ENCODE results near the gene ZBTB7C. TPM values are rescaled to one million over a fixed set of nuclear protein-coding genes. Genes with fewer than 3 reads are reported as not detected.

Gene ZBTB7C
- total and polyA plus RNA-seq, 2 of the 8 experiments (the other 6 are each of a cell fraction or from before 2014, with no cell fraction given), result 0.15 to 0.45 TPM

DNA sequence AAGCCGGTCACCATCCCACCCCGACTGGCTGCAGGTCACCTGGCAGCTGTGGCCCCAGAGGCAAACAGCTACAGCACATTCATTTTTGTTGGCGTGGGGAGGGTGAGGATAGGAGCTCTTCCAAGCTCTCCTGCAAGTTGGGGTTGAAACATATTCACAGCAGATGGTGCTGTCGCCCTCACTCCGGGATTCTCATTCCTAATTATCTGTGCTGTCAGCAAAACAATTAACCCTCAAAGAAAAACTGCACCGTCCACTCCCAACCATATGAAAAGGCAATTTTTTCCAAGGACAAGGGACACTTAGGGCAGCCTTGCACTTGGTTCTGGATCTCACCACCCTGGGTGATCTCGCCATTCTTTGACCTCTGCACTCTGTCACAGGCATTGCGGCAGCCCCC is 68.6 kb downstream of the ZBTB7C start:
- DNase-seq (ENCODE audit: low read depth in 1 of 2, low spot score in 2 of 2) (no peak), FAIRE-seq (no peak)
- Histone ChIP-seq H2BK12ac (ENCODE audit: low read depth, low read length) (no peak overlapping the region), H3K79me1 (ENCODE audit: low read depth, low read length) (no peaks in the 10 kb centered on the region), H4K20me1 (replicated peaks in 1 of 2; ENCODE audit: control insufficient read depth in 1 of 2, insufficient read depth in 2 of 2, low read length in 2 of 2) (no peaks in the 10 kb centered on the region), H2BK5ac (ENCODE audit: low read depth, low read length) (no peak overlapping the region), H3K79me2 (ENCODE audit: control insufficient read depth in 1 of 2, insufficient read depth in 2 of 2, low read length in 2 of 2) (no peaks in the 10 kb centered on the region), H2BK120ac (replicated peaks; ENCODE audit: low read depth, low read length) (no peak overlapping the region), H2AFZ (ENCODE audit: low read length) (no peak overlapping the region), H3K18ac (ENCODE audit: extremely low read depth, low read length) (no peak overlapping the region), H3K14ac (ENCODE audit: insufficient read length) (no peak overlapping the region), H3K27ac (ENCODE audit: low read depth, low read length) (no peak overlapping the region), H4K5ac (ENCODE audit: insufficient read length, low read depth, low read length) (no peak overlapping the region), H2AK5ac (ENCODE audit: low read depth, low read length) (no peak overlapping the region), H3K4me2 (ENCODE audit: insufficient read depth in 1 of 2, low read depth in 2 of 2, low read length in 2 of 2) (no peak overlapping the region), H3K23ac (ENCODE audit: insufficient read length) (no peak overlapping the region), H3K27me3 (replicated peaks in 1 of 4; ENCODE audit: control insufficient read depth in 3 of 4, extremely low read depth in 1 of 4, insufficient read depth in 3 of 4, low read length in 3 of 4) (no peaks in the 10 kb centered on the region; a peak in 1 of 7 replicates), H4K91ac (replicated peaks; ENCODE audit: insufficient read length, low read length) (no peak overlapping the region), H4K8ac (ENCODE audit: extremely low read depth, insufficient read depth, low read length) (no peak overlapping the region; the same call in 1 of the 2 replicates), H3K9me3 (ENCODE audit: insufficient read depth in 2 of 2, low read depth in 1 of 2, low read length in 1 of 2) (no peaks in the 10 kb centered on the region), H2BK15ac (ENCODE audit: low read length) (no peak overlapping the region), H2BK20ac (ENCODE audit: low read length) (no peak overlapping the region), H3K4me3 (ENCODE audit: extremely low read depth in 1 of 4, insufficient read depth in 2 of 4, low read depth in 3 of 4, low read length in 4 of 4) (no peak overlapping the region), H3K23me2 (ENCODE audit: low read depth, low read length) (no peaks in the 10 kb centered on the region; the same call in 1 of the 2 replicates), H3K4me1 (replicated peaks in 1 of 4; ENCODE audit: control insufficient read depth in 3 of 4, insufficient read depth in 4 of 4, low read length in 3 of 4) (peaks cover 0 to 6% (median 3%) of the 10 kb centered on the region in 4 experiments; a peak in 5 of 7 replicates), H3K56ac (replicated peaks; ENCODE audit: insufficient read length, low read depth, low read length) (no peak overlapping the region), H3K36me3 (ENCODE audit: control insufficient read depth in 2 of 4, insufficient read depth in 4 of 4, low read length in 3 of 4) (no peaks in the 10 kb centered on the region), H3K4ac (replicated peaks; ENCODE audit: insufficient read length, low read depth, low read length) (no peak overlapping the region), H3K9ac (replicated peaks in 1 of 4; ENCODE audit: extremely low read depth in 1 of 4, low read depth in 3 of 4, low read length in 3 of 4) (no peak overlapping the region)
- 83% methylated on average over 8 of the region's 8 CpGs; no CpG with 5 or more reads in 1 of the 2 experiments for WGBS, 2 experiments (ENCODE audit: extremely low coverage in 1 of 2, insufficient coverage in 1 of 2, insufficient read length in 1 of 2, insufficient replicate concordance in 2 of 2, low coverage in 1 of 2, low lambda C conversion rate in 2 of 2, missing lambda C conversion rate in 1 of 2)
- ChIA-PET CTCF (ENCODE audit: partially characterized antibody) (interaction anchor here (1.1 to 4.2 kb wide), 11 partner anchors 11 to 302 kb away, joined by 3 to 23 read pairs (median 4); no protein-coding TSS in a partner anchor), POLR2A (ENCODE audit: partially characterized antibody) (interaction anchor here (0.7 kb wide), 1 partner anchor 291 kb away, joined by 3 read pairs; no protein-coding TSS in a partner anchor)
- no peak for TF ChIP-seq CHD1 (IDR thresholded peaks at IDR 0.05; ENCODE audit: low read depth, low read length)
- TF ChIP-seq RAD21 (IDR thresholded peaks at IDR 0.05 in 1 of 2, conservative IDR thresholded peaks at IDR 0.05 in 1 of 2; ENCODE audit: low read depth in 2 of 2, low read length in 2 of 2), result 0 out of 4 replicates have a peak, but pooled peaks have one; percentile 9 to 13
